MCF 10A (cell line): Measurements from ENCODE around the gene SPAG6. TPM values are rescaled to one million over a fixed set of nuclear protein-coding genes. Genes with fewer than 3 reads are reported as not detected.

Source experiments
- BruUV-seq: library from RNA; stranded (reverse); fragments of 400-500 nt; replicated peaks from 2 replicates; lab custom pipeline; 2021; lab: Mats Ljungman, UMichigan
- CTCF ChIA-PET: fragments of 300-600 bp; sonication (Branson Sonifier 250); formaldehyde crosslinking; extraction: SDS; loops from one replicate; lab custom pipeline; 2021; ENCODE audit warnings: antibody characterized with exemption, inconsistent platforms; lab: Yijun Ruan, JAX
- POLR2A ChIA-PET: fragments of 300-600, 350-650 bp; sonication (Branson Sonifier 250); formaldehyde crosslinking; extraction: SDS; loops from one replicate; lab custom pipeline; 2020; ENCODE audit warnings: antibody characterized with exemption, inconsistent platforms; lab: Yijun Ruan, JAX
- DNase-seq: peaks from one replicate; pipeline ENCODE4 v3.0.0-alpha.2; 2018; ENCODE audit not compliant: unreplicated experiment
- H3K27ac Mint-ChIP-seq: one replicate; pipeline ENCODE4 v1.8.0; 2022; ENCODE audit warnings: mild to moderate bottlenecking, low read depth, mixed read lengths; ENCODE audit not compliant: unreplicated experiment
- H3K27me3 Mint-ChIP-seq: one replicate; pipeline ENCODE4 v1.8.0; 2022; ENCODE audit warnings: mixed read lengths; ENCODE audit not compliant: insufficient read depth, unreplicated experiment
- H3K36me3 Mint-ChIP-seq: one replicate; pipeline ENCODE4 v1.8.0; 2022; ENCODE audit warnings: mild to moderate bottlenecking, moderate library complexity, mixed read lengths; ENCODE audit not compliant: insufficient read depth, unreplicated experiment
- H3K4me1 Mint-ChIP-seq: one replicate; pipeline ENCODE4 v1.8.0; 2022; ENCODE audit warnings: mixed read lengths; ENCODE audit not compliant: insufficient read depth, unreplicated experiment
- H3K4me3 Mint-ChIP-seq: one replicate; pipeline ENCODE4 v1.8.0; 2022; ENCODE audit warnings: mild to moderate bottlenecking, moderate library complexity, mixed read lengths; ENCODE audit not compliant: unreplicated experiment
- H3K9me3 Mint-ChIP-seq: one replicate; pipeline ENCODE4 v1.8.0; 2022; ENCODE audit warnings: mixed read lengths; ENCODE audit not compliant: unreplicated experiment
- CTCF ChIP-seq: fragments of 200-600 bp; IDR thresholded peaks from one replicate; pipeline ENCODE4 v1.8.0; 2022; ENCODE audit warnings: antibody characterized with exemption, mild to moderate bottlenecking; ENCODE audit not compliant: unreplicated experiment
- intact Hi-C: fragments of 100-400 bp; cut with micrococcal nuclease; formaldehyde crosslinking; loops from 2 replicates; pipeline ENCODE4 v1.14.1; 2022
- total RNA-seq: library from RNA; stranded (reverse); gene quantifications from 2 replicates; pipeline ENCODE4 v1.2.3, GENCODE V29; 2022

The SPAG6 gene
- total RNA-seq, 1 experiment from 2014 or later: not detected

GRCh38 chr10:22319547-22319979 lies 25.7 kb upstream of the SPAG6 start:
- H3K27me3 Mint-ChIP-seq: peaks cover 11% of the 10 kb centered on the region
- H3K9me3 Mint-ChIP-seq: no peaks in the 10 kb centered on the region
- DNase-seq: no peak
- peaks cover 4% of the 10 kb centered on the region for H3K36me3 Mint-ChIP-seq
- H3K4me1 Mint-ChIP-seq: peaks cover 31% of the 10 kb centered on the region
- intact Hi-C loops: loop anchor here (5.0 kb wide), 1 partner anchor 108 kb away; no protein-coding TSS in a partner anchor
- TF ChIP-seq CTCF: no peak
- peak overlapping the region; percentile 82 for H3K4me3 Mint-ChIP-seq
- ChIA-PET POLR2A (interaction anchor here (0.5 to 8.0 kb wide), 9 partner anchors 8 to 1056 kb away, joined by 3 to 239 read pairs (median 4); partner anchors contain the start of gene DNAJC1), CTCF (interaction anchor here (0.6 to 1.4 kb wide), 4 partner anchors 21 to 329 kb away, joined by 3 to 5 read pairs (median 4); no protein-coding TSS in a partner anchor)
- BruUV-seq: no TSS peak
- H3K27ac Mint-ChIP-seq: peak overlapping the region; percentile 93

- intact Hi-C loops: loop anchor here (5.0 to 10.0 kb wide), 3 partner anchors 107 to 395 kb away; partner anchors contain the start of gene PIP4K2A
- Mint-ChIP-seq H3K27ac (peak overlapping the region; percentile 93), H3K27me3 (peaks cover 11% of the 10 kb centered on the region), H3K4me3 (peak overlapping the region; percentile 82), H3K9me3 (no peaks in the 10 kb centered on the region), H3K4me1 (peaks cover 31% of the 10 kb centered on the region), H3K36me3 (peaks cover 4% of the 10 kb centered on the region)
- BruUV-seq: no TSS peak
- no peak for TF ChIP-seq CTCF
- DNase-seq: peak; percentile 17
- CTCF ChIA-PET: interaction anchor here (0.6 to 1.4 kb wide), 3 partner anchors 21 to 329 kb away, joined by 3 to 5 read pairs (median 3); no protein-coding TSS in a partner anchor
- POLR2A ChIA-PET: interaction anchor here (0.7 to 8.0 kb wide), 8 partner anchors 9 to 823 kb away, joined by 3 to 239 read pairs (median 4); partner anchors contain the start of gene DNAJC1
Measured at GRCh38 chr10:22319980-22320558, 25.2 kb upstream of the SPAG6 start.

GRCh38 chr10:22320591-22321155 lies 24.6 kb upstream of the SPAG6 start, which contains the start of gene BMI1:
Gene BMI1 (plus strand): TSS chr10:22321099. CDS start chr10:22326450, 5,351 bp downstream.
- Mint-ChIP-seq H3K36me3 (peaks cover 4% of the 10 kb centered on the region), H3K9me3 (no peaks in the 10 kb centered on the region), H3K27ac (peak within 1 kb of the TSS; percentile 93), H3K4me3 (peak within 1 kb of the TSS; percentile 82), H3K4me1 (peaks cover 32% of the 10 kb centered on the region), H3K27me3 (peaks cover 11% of the 10 kb centered on the region)
- no peak for TF ChIP-seq CTCF
- intact Hi-C loops: loop anchor here (1.0 to 10.0 kb wide), 3 partner anchors 91 to 394 kb away; partner anchors contain the start of gene PIP4K2A
- BruUV-seq: no TSS peak
- DNase-seq: peak; percentile 79
- ChIA-PET POLR2A (interaction anchor here (0.7 to 8.0 kb wide), 9 partner anchors 9 to 824 kb away, joined by 3 to 239 read pairs (median 4); partner anchors contain the start of gene DNAJC1), CTCF (no interaction called here)
